ENCODE results near the gene HPCA.

The HPCA gene

DNA sequence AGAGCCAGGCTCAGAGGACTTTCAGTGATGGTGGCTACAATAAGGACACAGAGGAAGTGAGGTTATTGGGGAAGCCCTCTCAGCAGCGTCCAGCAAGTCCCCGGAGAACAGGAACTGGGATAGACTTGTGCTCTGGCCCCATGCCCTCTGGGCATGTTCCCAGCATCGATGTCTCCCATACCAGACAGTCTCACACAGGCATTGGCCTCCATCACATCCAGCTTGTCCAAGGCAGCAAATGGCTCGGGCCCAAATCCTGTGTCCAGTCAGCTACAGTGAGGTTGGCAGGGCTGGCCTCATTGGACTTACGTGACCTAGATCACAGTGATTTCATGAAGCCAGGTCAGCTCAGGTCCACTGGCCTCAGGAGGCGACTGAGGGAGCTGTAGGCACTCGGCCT lies 34.5 kb downstream of the HPCA start:
- Histone ChIP-seq H3K9ac (ENCODE audit: low read length) (no peak overlapping the region), H4K20me1 (ENCODE audit: insufficient read depth, low read length) (no peaks in the 10 kb centered on the region), H3K4me1 (ENCODE audit: insufficient read depth, low read length, severe bottlenecking) (no peaks in the 10 kb centered on the region), H3F3A (ENCODE audit: insufficient read depth, low read length) (no peaks in the 10 kb centered on the region), H3K4me3 (ENCODE audit: low read depth, low read length, poor library complexity, severe bottlenecking) (no peak overlapping the region), H3K9me3 (ENCODE audit: low read length) (no peaks in the 10 kb centered on the region), H3K4me2 (ENCODE audit: low read length) (no peak overlapping the region), H3K9me2 (ENCODE audit: low read depth, low read length) (no peaks in the 10 kb centered on the region), H3K27ac (ENCODE audit: low read depth, low read length, poor library complexity, severe bottlenecking) (no peak overlapping the region), H3K36me3 (ENCODE audit: insufficient read depth, low read length) (no peaks in the 10 kb centered on the region), H3K79me2 (ENCODE audit: insufficient read depth, low read length) (no peaks in the 10 kb centered on the region), H2AFZ (ENCODE audit: low read length) (no peak overlapping the region), H3K27me3 (ENCODE audit: insufficient read depth, low read length) (peaks cover 3% of the 10 kb centered on the region; the same call in 1 of the 2 replicates)
- TF ChIP-seq, protein P1, sequence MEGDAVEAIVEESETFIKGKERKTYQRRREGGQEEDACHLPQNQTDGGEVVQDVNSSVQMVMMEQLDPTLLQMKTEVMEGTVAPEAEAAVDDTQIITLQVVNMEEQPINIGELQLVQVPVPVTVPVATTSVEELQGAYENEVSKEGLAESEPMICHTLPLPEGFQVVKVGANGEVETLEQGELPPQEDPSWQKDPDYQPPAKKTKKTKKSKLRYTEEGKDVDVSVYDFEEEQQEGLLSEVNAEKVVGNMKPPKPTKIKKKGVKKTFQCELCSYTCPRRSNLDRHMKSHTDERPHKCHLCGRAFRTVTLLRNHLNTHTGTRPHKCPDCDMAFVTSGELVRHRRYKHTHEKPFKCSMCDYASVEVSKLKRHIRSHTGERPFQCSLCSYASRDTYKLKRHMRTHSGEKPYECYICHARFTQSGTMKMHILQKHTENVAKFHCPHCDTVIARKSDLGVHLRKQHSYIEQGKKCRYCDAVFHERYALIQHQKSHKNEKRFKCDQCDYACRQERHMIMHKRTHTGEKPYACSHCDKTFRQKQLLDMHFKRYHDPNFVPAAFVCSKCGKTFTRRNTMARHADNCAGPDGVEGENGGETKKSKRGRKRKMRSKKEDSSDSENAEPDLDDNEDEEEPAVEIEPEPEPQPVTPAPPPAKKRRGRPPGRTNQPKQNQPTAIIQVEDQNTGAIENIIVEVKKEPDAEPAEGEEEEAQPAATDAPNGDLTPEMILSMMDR (IDR thresholded peaks at IDR 0.05; ENCODE audit: low read length), result no peak
- no peak for TF ChIP-seq EZH2 (IDR thresholded peaks at IDR 0.05; ENCODE audit: borderline replicate concordance, low read length)

DNA sequence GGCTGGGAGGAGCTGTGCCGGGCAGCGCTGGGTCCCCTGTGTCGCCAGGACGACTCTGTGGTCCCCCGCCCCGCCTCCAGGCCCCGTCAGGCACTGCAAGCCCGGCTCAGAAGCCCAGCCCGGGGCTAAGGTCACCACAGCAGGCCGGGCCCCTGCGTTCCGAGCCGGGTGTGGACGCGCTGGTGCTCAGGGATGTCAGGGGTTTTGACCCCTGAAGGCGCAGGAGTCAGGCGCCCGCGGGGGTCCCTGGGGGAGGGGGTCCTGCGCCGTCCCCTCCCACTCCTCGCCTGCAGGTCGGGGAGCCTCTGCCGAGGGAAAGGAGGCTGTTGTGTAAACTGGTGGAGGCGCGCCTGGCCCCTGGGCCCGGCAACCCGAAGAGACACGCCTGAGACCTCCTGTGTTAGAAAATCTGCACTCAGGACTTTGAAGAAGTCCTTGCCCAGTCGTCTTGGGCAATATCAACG lies 38.6 kb downstream of the HPCA start:
- H3K9ac ChIP-seq (ENCODE audit: low read length), result no peak overlapping the region

GRCh38 chr1:32925403-32926162 lies 39.3 kb downstream of the HPCA start:
- no peaks in the 10 kb centered on the region for H3K4me1 ChIP-seq (ENCODE audit: insufficient read depth, low read length, severe bottlenecking)
- 0 out of 2 replicates have a peak, but pooled peaks cover 4% of the 10 kb centered on the region for H3K27me3 ChIP-seq (ENCODE audit: insufficient read depth, low read length)
- H3F3A ChIP-seq (ENCODE audit: insufficient read depth, low read length), result no peaks in the 10 kb centered on the region
- H4K20me1 ChIP-seq (ENCODE audit: insufficient read depth, low read length), result no peaks in the 10 kb centered on the region
- H2AFZ ChIP-seq (ENCODE audit: low read length), result no peak overlapping the region
- no peaks in the 10 kb centered on the region for H3K36me3 ChIP-seq (ENCODE audit: insufficient read depth, low read length)
- H3K79me2 ChIP-seq (ENCODE audit: insufficient read depth, low read length), result no peaks in the 10 kb centered on the region
- H3K9me2 ChIP-seq (ENCODE audit: low read depth, low read length), result no peaks in the 10 kb centered on the region
- H3K9me3 ChIP-seq (ENCODE audit: low read length), result no peaks in the 10 kb centered on the region
- H3K4me3 ChIP-seq (ENCODE audit: low read depth, low read length, poor library complexity, severe bottlenecking), result no peak overlapping the region
- no peak overlapping the region for H3K9ac ChIP-seq (ENCODE audit: low read length)
- H3K27ac ChIP-seq (ENCODE audit: low read depth, low read length, poor library complexity, severe bottlenecking), result no peak overlapping the region
- H3K4me2 ChIP-seq (ENCODE audit: low read length), result no peak overlapping the region
- TF ChIP-seq EZH2 (IDR thresholded peaks at IDR 0.05; ENCODE audit: borderline replicate concordance, low read length), result no peak
- TF ChIP-seq, protein P1 (IDR thresholded peaks at IDR 0.05; ENCODE audit: low read length), result no peak

More for the DNA sequence above, 38.6 kb downstream of the HPCA start:
- Histone ChIP-seq H3F3A (ENCODE audit: insufficient read depth, low read length) (no peaks in the 10 kb centered on the region), H3K9me2 (ENCODE audit: low read depth, low read length) (no peaks in the 10 kb centered on the region), H3K4me3 (ENCODE audit: low read depth, low read length, poor library complexity, severe bottlenecking) (no peak overlapping the region), H3K27me3 (ENCODE audit: insufficient read depth, low read length) (0 out of 2 replicates have a peak, but pooled peaks cover 4% of the 10 kb centered on the region), H3K27ac (ENCODE audit: low read depth, low read length, poor library complexity, severe bottlenecking) (no peak overlapping the region), H3K9me3 (ENCODE audit: low read length) (no peaks in the 10 kb centered on the region), H3K36me3 (ENCODE audit: insufficient read depth, low read length) (no peaks in the 10 kb centered on the region), H2AFZ (ENCODE audit: low read length) (no peak overlapping the region), H3K4me2 (ENCODE audit: low read length) (no peak overlapping the region), H4K20me1 (ENCODE audit: insufficient read depth, low read length) (no peaks in the 10 kb centered on the region), H3K79me2 (ENCODE audit: insufficient read depth, low read length) (no peaks in the 10 kb centered on the region), H3K4me1 (ENCODE audit: insufficient read depth, low read length, severe bottlenecking) (no peaks in the 10 kb centered on the region)
- no peak for TF ChIP-seq EZH2 (IDR thresholded peaks at IDR 0.05; ENCODE audit: borderline replicate concordance, low read length)

Measured in OCI-LY1 (cell line).